Measurements from ENCODE around the gene IFITM10. TPM values are rescaled to one million over a fixed set of nuclear protein-coding genes. Genes with fewer than 3 reads are reported as not detected.

Gene IFITM10
- total and polyA plus RNA-seq, 10 of the 15 experiments (the other 5 are each of a cell fraction or from before 2014, with no cell fraction given) = 0.04 to 0.27 TPM; not detected in 8

GRCh38 chr11:1706634-1707400 is 43.6 kb downstream of the IFITM10 start (continued):
- no peak for TF ChIP-seq NFYB (IDR thresholded peaks at IDR 0.05; ENCODE audit: insufficient read depth, low read depth, low read length)

GRCh38 chr11:1705126-1706052 is 45.0 kb downstream of the IFITM10 start:
- Histone ChIP-seq H3K27ac (ENCODE audit: control insufficient read depth, insufficient read depth) (no peak overlapping the region), H3K36me3 (ENCODE audit: control insufficient read depth in 2 of 2, insufficient read depth in 2 of 2, low read length in 1 of 2) (no peaks in the 10 kb centered on the region), H3K9ac (ENCODE audit: control insufficient read depth, insufficient read depth, low read length) (no peak overlapping the region), H3K27me3 (replicated peaks in 1 of 2; ENCODE audit: control insufficient read depth in 2 of 2, insufficient read depth in 2 of 2, low read length in 1 of 2) (peaks cover 0 to 2% of the 10 kb centered on the region in 2 experiments; a peak in 1 of 4 replicates), H2AFZ (ENCODE audit: control insufficient read depth, low read depth, low read length) (peak overlapping the region; percentile 34), H3K4me2 (ENCODE audit: control insufficient read depth, insufficient read depth) (no peak overlapping the region), H3K4me3 (no peak overlapping the region), H3K9me3 (replicated peaks; ENCODE audit: control insufficient read depth, insufficient read depth, low read length) (no peaks in the 10 kb centered on the region; the same call in 2 of the 3 replicates), H3K79me2 (ENCODE audit: control insufficient read depth, insufficient read depth, low read length) (no peaks in the 10 kb centered on the region), H3K4me1 (ENCODE audit: control insufficient read depth, insufficient read depth, low read length) (peaks cover 14% of the 10 kb centered on the region), H4K20me1 (ENCODE audit: control insufficient read depth, insufficient read depth) (no peaks in the 10 kb centered on the region)
- DNase-seq (ENCODE audit: low read depth, low spot score) = no peak
- in situ Hi-C loops (cut with MboI) (no loop called here), intact Hi-C loops (cut with micrococcal nuclease; ENCODE audit: unreplicated experiment) (no loop called here)
- peak; percentile 64 for ATAC-seq
- peak; percentile 57 for TF ChIP-seq MLLT1 (IDR thresholded peaks at IDR 0.05)
- TF ChIP-seq SPI1 (IDR thresholded peaks at IDR 0.05; ENCODE audit: borderline replicate concordance, insufficient read depth, low read depth, low read length) = peak; percentile 8; the same call in 1 of the 2 replicates
- no peak for TF ChIP-seq HSF1 (IDR thresholded peaks at IDR 0.05; ENCODE audit: low read depth, low read length)
- TF ChIP-seq BHLHE40 (IDR thresholded peaks at IDR 0.05; ENCODE audit: borderline replicate concordance in 1 of 2, low read depth in 2 of 2, low read length in 1 of 2) = peak; percentile 53 to 66; a peak in 3 of 4 replicates
- TF ChIP-seq RUNX3 (IDR thresholded peaks at IDR 0.05; ENCODE audit: low read length) = peak; percentile 12; the same call in 1 of the 2 replicates
- no peak for TF ChIP-seq YY1 (IDR thresholded peaks at IDR 0.05; ENCODE audit: low read depth, low read length)
- TF ChIP-seq RAD51 (IDR thresholded peaks at IDR 0.05) = 0 out of 2 replicates have a peak, but pooled peaks have one; percentile 30
- no peak for TF ChIP-seq ZNF24 (IDR thresholded peaks at IDR 0.05)
- TF ChIP-seq EP300 (IDR thresholded peaks at IDR 0.05; ENCODE audit: borderline replicate concordance in 1 of 2, control insufficient read depth in 1 of 2, low read depth in 2 of 2, low read length in 2 of 2) = peak in 1 of 2 experiments; percentile 33; a peak in 1 of 4 replicates
- TF ChIP-seq NBN (IDR thresholded peaks at IDR 0.05) = no peak
- WGBS (ENCODE audit: insufficient coverage, insufficient replicate concordance, low lambda C conversion rate, missing lambda C conversion rate) = 40% methylated on average over 15 of the region's 15 CpGs
- BruUV-seq (replicated peaks) = no TSS peak
- CTCF ChIA-PET = interaction anchor here (1.0 to 2.2 kb wide), 3 partner anchors 12 to 297 kb away, joined by 4 to 11 read pairs (median 6); no protein-coding TSS in a partner anchor
- RAD21 ChIA-PET (ENCODE audit: unreplicated experiment) = interaction anchor here (1.2 kb wide), 1 partner anchor 11 kb away, joined by 3 read pairs; no protein-coding TSS in a partner anchor
- SMC1A ChIA-PET (ENCODE audit: uncharacterized antibody, unreplicated experiment) = no interaction called here
- FAIRE-seq = peak; percentile 35
- POLR2A ChIA-PET = no interaction called here

Measured in GM12878 (cell line).